Activated CD4-positive, alpha-beta T cell treated with anti-CD3 and anti-CD28 coated beads for 36 hours (primary cell): ENCODE results near the gene HIRA. TPM values are rescaled to one million over a fixed set of nuclear protein-coding genes. Genes with fewer than 3 reads are reported as not detected.

Experiments used
- ATAC-seq: fragments of 200-7000 bp; cut with Tn5 transposase; one replicate; pipeline ENCODE4 v1.10.0; 2021; ENCODE audit warnings: mild to moderate bottlenecking, moderate library complexity
- CTCF ChIA-PET: fragments of 350-600 bp; sonication (Branson Sonifier 250); formaldehyde crosslinking; loops from one replicate; lab custom pipeline; 2021; ENCODE audit warnings: antibody characterized with exemption; lab: Charles Lee
- POLR2A ChIA-PET: fragments of 350-600 bp; sonication (Branson Sonifier 250); formaldehyde crosslinking; loops from one replicate; lab custom pipeline; 2021; ENCODE audit warnings: antibody characterized with exemption, inconsistent platforms; lab: Charles Lee
- DNase-seq: peaks from one replicate; pipeline ENCODE4 v3.0.0-alpha.2; 2020
- H3K27ac Mint-ChIP-seq: one replicate; pipeline ENCODE4 v1.8.0; 2021; ENCODE audit warnings: mixed read lengths
- H3K27me3 Mint-ChIP-seq: one replicate; pipeline ENCODE4 v1.8.0; 2021; ENCODE audit warnings: mixed read lengths
- H3K36me3 Mint-ChIP-seq: one replicate; pipeline ENCODE4 v1.8.0; 2021; ENCODE audit warnings: low read depth, mixed read lengths
- H3K4me1 Mint-ChIP-seq: one replicate; pipeline ENCODE4 v1.8.0; 2021; ENCODE audit warnings: mixed read lengths
- H3K4me3 Mint-ChIP-seq: one replicate; pipeline ENCODE4 v1.8.0; 2021; ENCODE audit warnings: mild to moderate bottlenecking, moderate library complexity, mixed read lengths
- H3K9me3 Mint-ChIP-seq: one replicate; pipeline ENCODE4 v1.8.0; 2021; ENCODE audit warnings: low read depth, mixed read lengths
- intact Hi-C, 2 experiments: fragments of 100-400 bp; cut with DNase I in 1 of 2; cut with micrococcal nuclease in 1 of 2; formaldehyde crosslinking; loops; one replicate each; pipeline versions ENCODE4 v1.14.2 to v1.15.1; 2022 to 2024; cut with DNase I, micrococcal nuclease
- total RNA-seq, 2 experiments: library from RNA; stranded (reverse); gene quantifications; one replicate each; pipeline ENCODE4 v1.2.3, GENCODE V29; 2021

HIRA gene
- total RNA-seq, 2 experiments from 2014 or later: 25.5 to 31.2 TPM

GRCh38 chr22:19397734-19398104 is 33.8 kb downstream of the HIRA start:
- no peaks in the 10 kb centered on the region for H3K9me3 Mint-ChIP-seq
- H3K27me3 Mint-ChIP-seq: no peaks in the 10 kb centered on the region
- ChIA-PET POLR2A (no interaction called here), CTCF (no interaction called here)
- ATAC-seq (no peak), DNase-seq (no peak)
- H3K4me3 Mint-ChIP-seq: no peak overlapping the region
- no peak overlapping the region for H3K27ac Mint-ChIP-seq
- peaks cover 29% of the 10 kb centered on the region for H3K36me3 Mint-ChIP-seq
- no peaks in the 10 kb centered on the region for H3K4me1 Mint-ChIP-seq
- intact Hi-C loops: no loop called here

DNA sequence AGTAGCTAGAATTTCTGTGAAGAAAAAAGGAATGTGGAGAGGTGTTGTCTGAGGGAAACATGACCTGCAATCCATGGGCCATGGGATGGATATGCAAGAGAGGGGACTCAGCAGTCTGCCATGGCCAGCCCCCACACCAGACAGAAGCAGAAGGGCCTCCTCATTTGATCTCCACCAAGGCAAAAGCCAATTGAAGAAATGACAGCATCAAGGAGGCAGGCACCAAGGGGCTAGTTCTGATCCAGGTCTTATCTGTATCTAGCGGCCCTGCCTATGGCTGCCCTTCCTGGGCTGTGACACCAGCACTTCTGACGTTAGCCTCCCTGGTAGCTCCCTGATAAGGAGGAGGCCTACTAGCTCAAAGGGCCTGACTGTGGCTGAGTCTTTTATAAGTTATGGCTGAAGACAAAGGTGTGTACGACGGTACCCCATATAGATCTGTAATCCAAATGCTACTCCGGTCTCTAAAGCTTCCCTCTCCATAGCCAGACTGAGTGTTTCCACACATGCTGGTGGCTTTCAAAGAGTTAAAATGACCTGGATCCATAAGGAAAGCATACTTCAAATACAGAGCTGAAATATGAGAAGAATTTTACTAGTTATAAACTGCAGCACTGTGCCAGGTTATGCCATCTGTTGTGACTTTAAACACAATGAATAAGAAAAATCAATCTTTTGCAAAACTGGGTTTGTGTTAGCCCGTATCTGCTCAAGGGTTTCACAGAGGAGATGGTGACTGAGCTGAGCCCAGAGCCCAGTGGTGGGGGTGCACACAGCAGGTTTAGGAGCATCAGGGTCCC is 34.4 kb downstream of the HIRA start:
- no peaks in the 10 kb centered on the region for H3K27me3 Mint-ChIP-seq
- H3K4me1 Mint-ChIP-seq: no peaks in the 10 kb centered on the region
- peaks cover 31% of the 10 kb centered on the region for H3K36me3 Mint-ChIP-seq
- ATAC-seq (no peak), DNase-seq (no peak)
- intact Hi-C loops: no loop called here
- H3K27ac Mint-ChIP-seq: no peak overlapping the region
- ChIA-PET CTCF (interaction anchor here (0.8 to 1.1 kb wide), 3 partner anchors 29 to 233 kb away, joined by 3 to 4 read pairs (median 3); no protein-coding TSS in a partner anchor), POLR2A (no interaction called here)
- no peaks in the 10 kb centered on the region for H3K9me3 Mint-ChIP-seq
- no peak overlapping the region for H3K4me3 Mint-ChIP-seq

DNA sequence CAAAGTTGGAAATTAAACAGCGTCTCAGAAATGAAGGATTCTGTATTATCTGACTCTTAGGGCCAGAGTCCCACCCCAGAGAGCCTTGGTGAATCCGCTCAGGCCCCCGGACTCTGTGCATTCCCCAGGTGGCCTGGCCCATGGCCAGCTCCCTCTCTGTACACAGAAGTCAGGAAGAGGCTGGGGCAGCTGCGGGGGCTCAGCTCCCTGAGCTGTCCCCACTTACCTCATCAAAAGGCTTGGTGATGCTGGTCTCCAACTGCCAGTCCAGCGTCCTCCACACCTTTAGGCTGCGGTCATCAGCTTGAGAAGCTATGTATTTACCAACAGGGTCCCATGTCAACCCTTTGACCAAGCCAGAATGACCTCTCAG is 35.0 kb downstream of the HIRA start:
- Mint-ChIP-seq H3K4me3 (no peak overlapping the region), H3K9me3 (no peaks in the 10 kb centered on the region), H3K36me3 (peaks cover 29% of the 10 kb centered on the region), H3K27me3 (no peaks in the 10 kb centered on the region), H3K27ac (no peak overlapping the region), H3K4me1 (no peaks in the 10 kb centered on the region)
- intact Hi-C loops: no loop called here
- ATAC-seq (no peak), DNase-seq (no peak)
- POLR2A ChIA-PET: no interaction called here
- CTCF ChIA-PET: interaction anchor here (0.8 to 1.1 kb wide), 3 partner anchors 28 to 233 kb away, joined by 3 to 4 read pairs (median 3); no protein-coding TSS in a partner anchor

DNA sequence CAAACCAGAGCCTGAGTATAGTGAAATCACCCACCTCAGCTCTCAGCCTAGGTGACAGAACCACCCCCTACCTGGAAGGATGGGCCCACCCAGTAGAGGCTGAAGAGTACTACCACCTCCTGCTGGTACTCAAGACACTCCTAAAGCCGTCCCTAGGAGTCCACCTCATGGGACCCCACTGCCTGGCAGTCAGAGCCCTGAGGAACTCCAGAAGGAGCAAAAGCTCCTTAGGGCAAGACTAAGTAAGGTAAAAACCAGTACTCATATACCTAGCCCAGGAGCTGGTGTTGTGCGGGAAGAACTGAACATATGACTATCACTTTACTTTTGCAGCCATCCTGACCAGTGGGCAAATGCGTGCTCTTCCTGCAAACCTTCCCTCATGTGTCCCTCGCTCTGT is 36.3 kb downstream of the HIRA start:
- no peaks in the 10 kb centered on the region for H3K9me3 Mint-ChIP-seq
- peaks cover 25% of the 10 kb centered on the region for H3K36me3 Mint-ChIP-seq
- no peak overlapping the region for H3K4me3 Mint-ChIP-seq
- CTCF ChIA-PET: interaction anchor here (0.5 to 1.6 kb wide), 3 partner anchors 9 to 359 kb away, joined by 3 to 6 read pairs (median 3); no protein-coding TSS in a partner anchor
- ATAC-seq: no peak
- POLR2A ChIA-PET: no interaction called here
- no peak for DNase-seq
- H3K27me3 Mint-ChIP-seq: no peaks in the 10 kb centered on the region
- no peak overlapping the region for H3K27ac Mint-ChIP-seq
- H3K4me1 Mint-ChIP-seq: no peaks in the 10 kb centered on the region
- intact Hi-C loops: no loop called here

- H3K36me3 Mint-ChIP-seq: peaks cover 27% of the 10 kb centered on the region
- no peak for DNase-seq
- H3K27me3 Mint-ChIP-seq: no peaks in the 10 kb centered on the region
- POLR2A ChIA-PET: no interaction called here
- no peak overlapping the region for H3K4me3 Mint-ChIP-seq
- no peaks in the 10 kb centered on the region for H3K4me1 Mint-ChIP-seq
- ATAC-seq: no peak
- intact Hi-C loops: loop anchor here in 1 of 2 experiments (5.0 kb wide), 1 partner anchor 233 kb away; no protein-coding TSS in a partner anchor
- H3K9me3 Mint-ChIP-seq: no peaks in the 10 kb centered on the region
- CTCF ChIA-PET: interaction anchor here (1.1 to 1.6 kb wide), 3 partner anchors 10 to 30 kb away, joined by 3 to 6 read pairs (median 3); no protein-coding TSS in a partner anchor
- no peak overlapping the region for H3K27ac Mint-ChIP-seq
Observed at GRCh38 chr22:19394274-19395050, 37.1 kb downstream of the HIRA start.

GRCh38 chr22:19393704-19394103 is 37.8 kb downstream of the HIRA start:
- H3K27ac Mint-ChIP-seq: no peak overlapping the region
- H3K9me3 Mint-ChIP-seq: no peaks in the 10 kb centered on the region
- no peak for ATAC-seq
- DNase-seq: no peak
- no peaks in the 10 kb centered on the region for H3K27me3 Mint-ChIP-seq
- ChIA-PET CTCF (interaction anchor here (1.1 to 1.6 kb wide), 3 partner anchors 11 to 34 kb away, joined by 3 to 6 read pairs (median 3); no protein-coding TSS in a partner anchor), POLR2A (no interaction called here)
- H3K4me3 Mint-ChIP-seq: no peak overlapping the region
- peaks cover 28% of the 10 kb centered on the region for H3K36me3 Mint-ChIP-seq
- no peaks in the 10 kb centered on the region for H3K4me1 Mint-ChIP-seq
- intact Hi-C loops: loop anchor here in 1 of 2 experiments (5.0 kb wide), 1 partner anchor 234 kb away; no protein-coding TSS in a partner anchor

GRCh38 chr22:19387575-19387974 is 44.0 kb downstream of the HIRA start:
- Mint-ChIP-seq H3K4me3 (no peak overlapping the region), H3K4me1 (no peaks in the 10 kb centered on the region), H3K36me3 (peaks cover 32% of the 10 kb centered on the region), H3K27me3 (no peaks in the 10 kb centered on the region), H3K9me3 (no peaks in the 10 kb centered on the region), H3K27ac (no peak overlapping the region)
- no peak for DNase-seq
- POLR2A ChIA-PET: no interaction called here
- intact Hi-C loops: no loop called here
- CTCF ChIA-PET: interaction anchor here (1.3 kb wide), 1 partner anchor 243 kb away, joined by 3 read pairs; no protein-coding TSS in a partner anchor
- ATAC-seq: no peak

GRCh38 chr22:19387038-19387437 is 44.5 kb downstream of the HIRA start:
- no peak for ATAC-seq
- ChIA-PET POLR2A (interaction anchor here (0.6 kb wide), 1 partner anchor 84 kb away, joined by 4 read pairs; no protein-coding TSS in a partner anchor), CTCF (interaction anchor here (1.3 kb wide), 1 partner anchor 243 kb away, joined by 3 read pairs; no protein-coding TSS in a partner anchor)
- DNase-seq: no peak
- intact Hi-C loops: no loop called here
- H3K4me3 Mint-ChIP-seq: no peak overlapping the region
- no peaks in the 10 kb centered on the region for H3K9me3 Mint-ChIP-seq
- no peak overlapping the region for H3K27ac Mint-ChIP-seq
- no peaks in the 10 kb centered on the region for H3K27me3 Mint-ChIP-seq
- H3K36me3 Mint-ChIP-seq: peaks cover 35% of the 10 kb centered on the region
- H3K4me1 Mint-ChIP-seq: no peaks in the 10 kb centered on the region

DNA sequence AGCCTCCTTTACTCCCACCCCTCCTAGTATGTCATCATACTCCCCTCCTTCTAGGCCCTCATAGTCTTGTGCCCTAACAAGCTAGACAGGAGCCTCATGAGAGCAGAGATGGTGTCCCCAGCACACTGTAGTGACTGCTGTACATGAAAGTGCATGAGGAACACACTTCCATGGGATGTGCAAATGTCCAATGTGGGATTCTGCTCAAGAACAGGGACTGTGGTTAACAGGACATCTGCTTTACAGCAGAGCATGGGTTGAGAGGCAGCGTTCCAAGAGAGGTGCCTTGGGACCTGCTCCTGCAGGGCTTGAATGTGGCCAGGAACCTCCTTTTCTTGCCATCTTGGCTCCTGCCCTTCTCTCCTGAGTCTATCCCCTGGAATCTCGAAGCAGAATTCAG is 45.3 kb downstream of the HIRA start:
- CTCF ChIA-PET: interaction anchor here (1.3 kb wide), 1 partner anchor 244 kb away, joined by 3 read pairs; no protein-coding TSS in a partner anchor
- no peaks in the 10 kb centered on the region for H3K27me3 Mint-ChIP-seq
- H3K36me3 Mint-ChIP-seq: peaks cover 38% of the 10 kb centered on the region
- POLR2A ChIA-PET: no interaction called here
- H3K4me3 Mint-ChIP-seq: no peak overlapping the region
- DNase-seq (no peak), ATAC-seq (no peak)
- H3K27ac Mint-ChIP-seq: no peak overlapping the region
- H3K9me3 Mint-ChIP-seq: no peaks in the 10 kb centered on the region
- intact Hi-C loops: no loop called here
- no peaks in the 10 kb centered on the region for H3K4me1 Mint-ChIP-seq

- ChIA-PET POLR2A (no interaction called here), CTCF (no interaction called here)
- Mint-ChIP-seq H3K27ac (no peak overlapping the region), H3K9me3 (no peaks in the 10 kb centered on the region), H3K27me3 (no peaks in the 10 kb centered on the region), H3K36me3 (peaks cover 38% of the 10 kb centered on the region), H3K4me1 (no peaks in the 10 kb centered on the region), H3K4me3 (no peak overlapping the region)
- intact Hi-C loops: no loop called here
- DNase-seq (no peak), ATAC-seq (no peak)
Observed at GRCh38 chr22:19385221-19385906, 46.2 kb downstream of the HIRA start.

GRCh38 chr22:19383292-19383691 is 48.2 kb downstream of the HIRA start:
- Mint-ChIP-seq H3K27ac (no peak overlapping the region), H3K4me1 (no peaks in the 10 kb centered on the region), H3K9me3 (no peaks in the 10 kb centered on the region), H3K36me3 (peaks cover 36% of the 10 kb centered on the region), H3K27me3 (no peaks in the 10 kb centered on the region), H3K4me3 (no peak overlapping the region)
- ChIA-PET CTCF (no interaction called here), POLR2A (no interaction called here)
- DNase-seq: no peak
- intact Hi-C loops: no loop called here
- no peak for ATAC-seq
